SIG-M5 treated with dmso at 0.1 percent for 504 hours (cell line): ENCODE measurements around the gene HPDL.

ENCODE experiments used
- DNase-seq: peaks from one replicate; lab custom pipeline; 2025; ENCODE audit not compliant: unreplicated experiment; lab: John Stamatoyannopoulos, UW

The HPDL gene

DNA sequence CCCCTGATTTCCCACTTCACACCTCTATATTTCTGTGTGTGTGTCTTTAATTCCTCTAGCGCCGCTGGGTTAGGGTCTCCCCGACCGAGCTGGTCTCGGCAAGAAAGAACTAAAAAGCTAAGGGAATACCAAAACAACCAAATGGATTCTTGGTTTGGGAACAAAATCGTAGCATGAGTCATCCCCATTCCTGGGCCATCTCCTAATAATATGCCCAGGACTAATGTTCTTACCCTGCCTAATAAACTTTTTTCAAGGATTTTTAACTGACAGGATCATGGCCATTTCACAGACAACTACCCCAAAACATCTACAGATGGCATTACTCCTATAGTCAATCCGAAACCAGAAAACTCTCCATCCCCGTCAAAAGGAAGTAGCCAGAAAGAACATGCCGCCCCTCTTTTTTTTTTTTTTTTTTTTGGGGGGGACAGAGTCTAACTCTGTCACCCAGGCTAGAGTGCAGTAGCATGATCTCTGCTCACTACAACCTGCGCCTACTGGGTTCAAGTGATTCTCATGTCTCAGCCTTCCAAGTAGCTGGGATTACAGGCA, 4.1 kb upstream of the HPDL start:
- no peak for DNase-seq

- no peak for DNase-seq
Observed at GRCh38 chr1:45325851-45326506, 716 bp upstream of the HPDL start.

- DNase-seq, result peak; percentile 13
Observed at GRCh38 chr1:45327644-45328515, 1.2 kb downstream of the HPDL start.

GRCh38 chr1:45328680-45329079, 2.0 kb downstream of the HPDL start:
- no peak for DNase-seq

DNA sequence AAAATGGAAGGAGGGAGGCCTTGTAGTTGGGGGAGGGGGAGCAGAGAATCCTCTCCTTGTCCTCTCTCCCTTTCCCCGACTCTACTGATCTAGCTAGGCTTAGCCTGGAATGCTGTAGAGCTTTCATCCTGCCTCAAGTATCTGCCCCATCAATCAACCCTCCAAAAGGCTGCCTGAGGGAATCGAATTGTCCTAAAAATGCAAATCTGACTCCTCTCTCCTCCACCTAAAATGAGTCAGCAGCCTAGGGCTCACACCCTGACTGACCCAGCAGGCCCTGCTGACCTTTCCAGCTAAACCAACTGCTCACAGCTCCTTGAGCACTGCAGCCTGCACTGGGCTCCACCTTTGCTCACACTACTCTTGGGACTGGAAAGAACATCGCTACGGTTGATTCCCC, 2.8 kb downstream of the HPDL start:
- no peak for DNase-seq

DNA sequence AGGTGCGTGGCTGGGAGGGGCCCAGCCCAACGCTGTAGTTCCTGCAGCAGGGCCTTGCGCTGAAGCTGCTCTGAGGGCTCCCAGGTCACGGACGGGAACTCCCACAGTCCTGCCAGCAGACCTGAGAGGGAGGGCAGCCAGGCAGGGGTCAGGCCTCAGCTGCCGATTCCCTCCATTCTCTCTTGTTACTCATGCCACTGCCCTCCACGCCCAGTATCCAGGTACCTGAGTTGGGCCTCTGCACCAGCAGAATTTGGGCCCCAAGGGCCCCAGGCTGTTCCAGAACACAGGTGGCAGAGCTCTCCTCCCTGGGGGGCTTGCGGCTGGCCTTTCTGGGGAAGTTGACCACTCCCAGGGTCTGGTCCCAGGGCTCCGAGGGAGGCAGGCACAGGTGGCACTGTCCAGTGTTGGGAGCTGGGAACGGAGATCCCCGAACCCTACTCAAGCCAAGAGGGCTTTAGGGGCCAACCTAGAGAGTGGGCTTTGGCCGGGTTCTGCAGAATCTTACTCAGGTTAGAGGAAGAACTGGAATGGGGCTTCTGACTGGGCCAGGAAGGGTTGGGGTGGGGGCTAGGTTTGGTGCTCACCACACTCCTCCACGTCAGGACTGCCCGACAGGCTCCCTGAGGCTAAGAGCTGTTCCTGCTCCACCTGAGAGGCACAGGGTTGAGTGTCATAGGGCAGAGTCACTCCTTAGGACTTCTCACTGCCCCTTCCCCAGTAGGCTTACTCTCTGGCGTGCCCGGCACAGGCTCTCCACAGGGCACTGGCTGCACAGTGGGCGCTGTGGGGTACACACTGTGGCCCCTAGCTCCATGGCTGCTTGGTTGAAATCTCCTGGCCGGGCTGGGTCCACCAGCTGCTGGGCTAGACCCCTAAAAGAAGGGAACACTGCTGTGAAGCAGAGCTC, 5.0 kb downstream of the HPDL start:
- no peak for DNase-seq

- no peak for DNase-seq
Observed at GRCh38 chr1:45332346-45332720, 5.6 kb downstream of the HPDL start.

DNA sequence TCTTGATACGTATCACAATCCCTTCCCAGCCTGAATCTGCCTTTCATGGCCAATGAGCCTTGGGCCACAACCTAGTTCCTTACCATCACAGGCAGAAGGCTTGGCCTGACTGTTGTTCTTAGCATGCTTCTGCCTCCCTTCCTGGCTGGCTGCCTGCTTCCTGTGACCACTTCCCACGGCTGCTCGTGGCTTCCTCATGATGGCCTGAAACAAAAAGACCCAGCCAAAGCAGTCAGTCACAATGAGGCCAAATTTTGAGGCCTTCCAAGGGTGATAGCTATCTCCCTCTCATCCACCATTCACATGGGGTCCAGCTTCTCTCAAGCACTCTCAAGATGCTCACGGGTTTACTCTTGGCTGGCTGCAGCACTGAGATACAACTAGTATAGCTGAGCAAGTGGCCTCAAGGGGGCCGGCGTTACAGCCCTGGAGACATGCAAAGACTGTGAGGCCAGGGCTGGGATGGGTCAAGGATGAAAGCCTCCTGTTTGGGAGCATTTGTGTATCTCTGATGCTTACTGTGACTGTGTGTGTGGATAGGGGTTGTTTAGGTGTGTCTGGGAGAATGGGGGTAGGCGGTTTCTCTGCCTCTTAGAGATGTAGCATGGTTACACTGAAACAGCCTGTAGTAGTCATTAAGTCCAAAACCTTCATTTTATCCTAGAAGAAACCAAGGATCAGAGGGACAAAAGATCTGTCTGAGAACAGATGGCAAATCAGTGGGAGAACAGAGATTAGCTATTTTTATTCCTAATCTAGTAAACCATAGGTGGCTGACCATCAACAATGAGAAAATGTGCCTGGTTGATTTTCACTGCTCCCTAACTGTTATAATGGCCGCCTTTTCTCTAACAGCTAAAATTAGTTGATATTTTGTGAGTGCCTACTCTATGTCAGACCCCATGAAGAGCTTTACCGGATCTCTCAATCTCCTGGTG, 7.9 kb downstream of the HPDL start:
- no peak for DNase-seq

DNA sequence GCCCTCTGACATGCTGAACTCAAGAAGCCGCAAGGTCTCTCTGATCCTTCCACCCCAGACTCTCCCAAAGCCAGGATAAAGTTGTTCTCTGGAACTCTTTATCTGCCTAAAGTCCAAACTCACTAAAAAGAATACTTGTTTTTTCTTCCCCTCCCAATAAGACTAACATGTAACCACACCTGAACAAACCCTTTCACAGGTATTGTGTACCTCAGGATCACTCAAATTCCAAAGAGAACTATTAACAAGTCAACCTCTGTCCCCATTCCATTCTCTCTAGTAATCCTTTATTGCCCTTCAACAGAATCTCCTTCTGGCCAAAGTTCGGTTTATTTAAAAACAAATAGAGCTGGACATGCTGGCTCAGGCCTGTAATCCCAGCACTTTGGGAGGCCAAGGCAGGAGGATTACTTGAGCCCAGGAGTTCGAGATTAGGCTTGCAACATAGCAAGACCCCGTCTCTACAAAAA, 9.2 kb downstream of the HPDL start:
- DNase-seq, result no peak

GRCh38 chr1:45337630-45338325, 11.1 kb downstream of the HPDL start:
- DNase-seq, result no peak

DNA sequence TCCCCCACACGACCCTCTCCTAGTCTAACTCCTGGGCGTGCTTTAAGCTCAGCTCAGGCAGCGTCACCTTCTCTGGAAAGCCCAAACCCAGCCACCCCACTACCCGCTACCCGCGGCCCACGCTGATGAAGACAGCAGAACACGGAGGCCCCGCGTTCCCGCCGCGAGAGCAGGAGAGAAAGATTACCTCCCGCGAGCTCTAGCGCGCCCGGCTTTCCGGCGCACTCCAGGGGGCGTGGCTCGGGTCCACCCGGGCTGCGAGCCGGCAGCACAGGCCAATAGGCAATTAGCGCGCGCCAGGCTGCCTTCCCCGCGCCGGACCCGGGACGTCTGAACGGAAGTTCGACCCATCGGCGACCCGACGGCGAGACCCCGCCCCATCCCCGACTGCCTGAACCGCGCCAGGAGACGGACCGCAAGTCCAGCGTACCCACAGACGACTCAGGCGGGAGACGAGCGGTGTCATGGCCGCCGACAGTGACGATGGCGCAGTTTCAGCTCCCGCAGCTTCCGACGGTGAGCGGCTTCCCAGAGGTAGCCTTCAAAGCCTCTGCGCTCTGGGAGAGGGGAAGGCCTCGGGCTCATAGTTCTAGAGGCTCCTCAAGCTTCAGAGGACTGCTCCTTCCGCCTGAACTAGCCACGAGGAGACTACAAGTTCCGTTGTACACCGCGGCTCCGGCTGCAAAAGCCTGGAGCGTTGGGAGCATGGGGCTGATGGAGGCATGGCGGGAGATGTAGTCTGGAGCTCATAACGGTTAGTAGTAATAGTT, 13.3 kb downstream of the HPDL start, which contains the start of the genes MUTYH and TOE1:
Gene MUTYH (minus strand): TSS at position 652 of the 770 bp plus-strand sequence. CDS start 5,935 bp downstream, outside the sequence.
Gene TOE1 (plus strand): TSS at position 382 of the 770 bp plus-strand sequence. CDS start 83 bp downstream, at position 465.
- DNase-seq, result peak; percentile 89

DNA sequence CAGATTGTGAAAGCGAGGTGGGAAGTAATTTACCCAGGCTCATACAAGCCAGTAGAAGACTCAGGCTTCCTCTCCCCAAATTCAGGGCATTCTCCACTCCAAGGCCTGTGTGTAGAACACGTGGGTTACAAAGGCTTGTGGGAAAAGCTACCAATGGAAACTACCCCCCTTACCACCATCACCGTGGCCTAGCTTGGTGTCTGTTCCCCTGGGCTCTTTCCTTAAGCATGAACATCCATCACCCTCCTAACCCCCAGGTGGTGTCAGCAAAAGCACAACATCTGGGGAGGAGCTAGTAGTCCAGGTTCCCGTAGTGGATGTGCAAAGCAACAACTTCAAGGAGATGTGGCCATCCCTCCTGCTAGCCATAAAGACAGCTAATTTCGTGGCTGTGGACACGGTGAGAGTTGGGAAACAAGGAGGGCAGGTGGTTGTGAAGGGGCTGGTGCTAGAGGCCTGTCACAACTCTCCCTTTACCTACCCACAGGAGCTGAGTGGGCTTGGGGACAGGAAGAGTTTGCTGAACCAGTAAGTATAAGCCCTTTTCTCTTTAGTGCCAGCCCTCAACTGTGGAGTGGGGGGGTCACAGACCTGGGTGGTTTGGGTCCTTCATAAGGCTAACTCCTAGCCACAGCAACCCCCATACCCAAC, 14.2 kb downstream of the HPDL start:
- no peak for DNase-seq

GRCh38 chr1:45344499-45344898, 17.8 kb downstream of the HPDL start:
- no peak for DNase-seq

DNA sequence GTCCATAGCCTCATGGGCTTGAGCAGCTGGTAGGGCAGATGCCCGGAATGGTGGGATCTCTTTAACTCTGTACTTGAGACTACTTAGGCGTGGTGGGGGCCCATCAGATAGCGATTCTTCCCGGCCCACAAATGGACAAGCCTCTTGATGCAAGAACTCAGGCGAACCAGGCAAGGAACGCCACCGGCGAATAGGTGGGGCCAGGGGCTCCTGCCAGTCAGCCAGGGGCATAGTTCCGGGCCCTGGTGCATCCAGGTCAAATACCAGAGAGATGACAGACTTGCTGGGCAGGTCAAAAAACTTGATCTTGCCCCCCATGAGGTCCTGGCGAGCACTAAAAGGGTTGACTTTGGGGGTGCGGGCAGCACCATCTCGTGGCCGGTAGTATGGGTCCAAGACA, 18.3 kb downstream of the HPDL start:
- no peak for DNase-seq

GRCh38 chr1:45346473-45346872, 19.8 kb downstream of the HPDL start:
- DNase-seq, result no peak

DNA sequence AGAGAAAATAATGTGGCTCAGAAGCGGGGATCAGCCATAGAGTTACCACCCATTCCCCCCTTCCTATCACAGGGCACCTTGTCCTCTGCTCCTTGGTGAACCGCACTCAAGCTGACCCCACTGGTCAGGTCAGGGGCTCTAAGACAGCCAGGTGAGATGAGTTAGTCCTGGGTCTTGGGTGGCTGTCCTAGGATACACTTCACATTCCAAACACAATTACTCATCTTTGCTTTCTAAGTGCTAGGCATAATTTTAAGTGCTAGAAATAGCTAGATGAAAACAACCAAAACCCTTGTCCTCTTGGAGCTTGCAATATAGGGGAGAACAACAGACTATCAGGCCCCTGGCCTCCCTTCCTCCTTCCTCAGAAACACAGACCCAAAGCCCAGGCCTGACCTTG, 21.3 kb downstream of the HPDL start:
- no peak for DNase-seq

- no peak for DNase-seq
Observed at GRCh38 chr1:45348609-45348965, 21.9 kb downstream of the HPDL start.
